Measurements from ENCODE around the gene PSMB11. TPM values are rescaled to one million over a fixed set of nuclear protein-coding genes. Genes with fewer than 3 reads are reported as not detected.

PSMB11 gene
- total RNA-seq, 1 donor from 2014 or later: not detected

DNA sequence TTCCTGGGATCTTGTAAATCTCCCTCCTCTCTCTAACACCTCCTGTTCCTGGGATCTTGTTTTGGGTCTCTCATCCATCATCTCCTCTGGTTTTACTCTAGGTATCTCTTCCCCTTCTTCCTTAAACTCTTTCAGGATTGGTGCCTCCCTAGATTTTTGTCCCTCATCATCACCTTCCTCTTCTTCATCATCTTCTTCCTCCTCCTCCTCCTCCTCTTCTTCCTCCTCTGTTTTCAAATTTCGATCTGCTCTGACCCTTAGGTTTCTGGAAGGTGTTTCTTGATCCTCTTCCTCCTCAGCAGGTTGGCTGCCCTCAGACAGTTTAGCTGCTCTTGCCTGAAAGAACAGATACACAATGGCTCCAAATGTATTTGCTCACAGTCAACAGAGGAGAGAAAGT is 38.5 kb downstream of the PSMB11 start:
- intact Hi-C loops (cut with DNase I): no loop called here
- H3K4me1 ChIP-seq: peaks cover 3 to 4% of the 10 kb centered on the region in 2 donors
- TF ChIP-seq, protein P1, sequence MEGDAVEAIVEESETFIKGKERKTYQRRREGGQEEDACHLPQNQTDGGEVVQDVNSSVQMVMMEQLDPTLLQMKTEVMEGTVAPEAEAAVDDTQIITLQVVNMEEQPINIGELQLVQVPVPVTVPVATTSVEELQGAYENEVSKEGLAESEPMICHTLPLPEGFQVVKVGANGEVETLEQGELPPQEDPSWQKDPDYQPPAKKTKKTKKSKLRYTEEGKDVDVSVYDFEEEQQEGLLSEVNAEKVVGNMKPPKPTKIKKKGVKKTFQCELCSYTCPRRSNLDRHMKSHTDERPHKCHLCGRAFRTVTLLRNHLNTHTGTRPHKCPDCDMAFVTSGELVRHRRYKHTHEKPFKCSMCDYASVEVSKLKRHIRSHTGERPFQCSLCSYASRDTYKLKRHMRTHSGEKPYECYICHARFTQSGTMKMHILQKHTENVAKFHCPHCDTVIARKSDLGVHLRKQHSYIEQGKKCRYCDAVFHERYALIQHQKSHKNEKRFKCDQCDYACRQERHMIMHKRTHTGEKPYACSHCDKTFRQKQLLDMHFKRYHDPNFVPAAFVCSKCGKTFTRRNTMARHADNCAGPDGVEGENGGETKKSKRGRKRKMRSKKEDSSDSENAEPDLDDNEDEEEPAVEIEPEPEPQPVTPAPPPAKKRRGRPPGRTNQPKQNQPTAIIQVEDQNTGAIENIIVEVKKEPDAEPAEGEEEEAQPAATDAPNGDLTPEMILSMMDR (IDR thresholded peaks at IDR 0.05): no peak
- no peak overlapping the region for H3K4me3 ChIP-seq
- peaks cover 93 to 97% of the 10 kb centered on the region in 2 donors for H3K36me3 ChIP-seq
- DNase-seq (ENCODE audit: low spot score in 2 of 2): no peak
- H3K27me3 ChIP-seq: no peaks in the 10 kb centered on the region
- no peaks in the 10 kb centered on the region for H3K9me3 ChIP-seq
- H3K27ac ChIP-seq: no peak overlapping the region

DNA sequence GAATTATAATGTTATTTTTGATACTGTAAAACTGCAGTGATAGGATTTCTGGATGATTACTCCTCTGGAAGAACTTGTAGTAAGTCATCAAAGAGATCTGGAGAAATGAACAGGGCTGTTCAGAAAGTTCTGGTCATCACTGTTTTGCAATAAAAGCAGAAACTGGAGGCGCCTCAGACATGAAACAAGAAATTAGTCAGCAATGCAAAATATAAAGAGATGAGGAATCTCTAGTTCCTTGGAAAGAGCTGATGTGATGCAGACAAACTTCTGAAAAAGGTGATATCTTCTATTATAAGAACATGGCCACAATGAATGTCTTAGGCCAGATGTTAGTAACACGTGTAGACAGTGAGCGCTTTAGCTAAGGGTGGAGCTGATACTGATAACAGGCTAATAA is 43.4 kb downstream of the PSMB11 start:
- no peaks in the 10 kb centered on the region for H3K27me3 ChIP-seq
- TF ChIP-seq, protein P1 (IDR thresholded peaks at IDR 0.05): no peak
- H3K27ac ChIP-seq: no peak overlapping the region
- no peaks in the 10 kb centered on the region for H3K9me3 ChIP-seq
- no peak for DNase-seq (ENCODE audit: low spot score in 2 of 2)
- intact Hi-C loops (cut with DNase I): no loop called here
- H3K4me1 ChIP-seq: no peaks in the 10 kb centered on the region
- peaks cover 86 to 93% of the 10 kb centered on the region in 2 donors for H3K36me3 ChIP-seq
- no peak overlapping the region for H3K4me3 ChIP-seq

DNA sequence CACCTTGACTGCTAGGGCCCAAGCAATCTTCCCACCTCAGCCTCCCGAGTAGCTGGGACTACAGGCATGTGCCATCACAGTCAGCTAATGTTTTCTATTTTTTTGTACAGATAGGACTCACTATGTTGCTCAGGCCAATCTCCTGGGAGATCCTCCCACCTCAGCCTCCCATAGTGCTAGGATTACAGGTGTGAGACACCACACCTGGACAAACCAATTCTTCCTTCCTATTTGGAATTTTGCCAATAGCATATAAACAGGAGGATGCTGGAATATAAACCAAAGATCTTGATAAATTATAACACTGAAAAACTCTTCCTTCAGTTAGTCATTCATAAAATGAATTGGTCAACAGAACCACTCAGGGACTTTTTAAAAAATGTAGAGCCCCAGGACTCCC is 44.6 kb downstream of the PSMB11 start:
- intact Hi-C loops (cut with DNase I): no loop called here
- peaks cover 83 to 85% of the 10 kb centered on the region in 2 donors for H3K36me3 ChIP-seq

DNA sequence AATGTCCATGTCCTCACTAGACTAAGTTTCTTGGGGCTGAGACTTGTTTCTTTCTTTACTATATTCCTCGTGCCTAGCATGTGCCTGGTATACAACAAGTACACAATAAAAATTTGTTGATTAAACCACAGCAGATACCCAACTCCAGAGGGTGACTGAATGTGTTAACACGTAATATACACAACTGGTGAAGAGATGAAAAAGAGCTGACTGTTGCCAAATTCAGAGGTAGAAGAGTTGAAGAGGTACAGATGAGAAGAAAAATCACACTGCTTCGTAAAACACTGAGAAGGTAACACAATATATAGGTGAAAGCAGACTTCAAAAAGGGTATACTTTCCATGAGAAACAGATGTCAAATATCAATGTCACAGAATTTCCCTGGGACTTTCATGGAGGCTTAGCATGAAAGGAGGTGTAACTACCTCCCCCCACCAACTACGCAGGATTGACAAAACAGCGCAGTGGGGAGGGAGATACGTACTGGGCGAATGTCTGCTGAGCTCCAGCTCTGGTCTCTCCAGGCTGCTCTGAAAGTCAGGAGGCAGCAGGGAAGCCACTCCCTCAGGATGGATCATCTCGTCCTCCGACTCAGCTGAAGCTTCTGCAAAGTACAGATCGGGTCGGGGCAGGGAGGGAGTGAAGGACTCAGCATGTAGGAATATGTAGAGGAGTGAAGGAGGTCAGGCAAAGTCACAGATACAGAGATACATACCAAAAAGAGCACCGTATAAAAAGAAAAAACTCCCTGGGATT is 47.7 kb downstream of the PSMB11 start:
- Histone ChIP-seq H3K27ac (no peak overlapping the region), H3K27me3 (no peaks in the 10 kb centered on the region), H3K36me3 (peaks cover 55 to 72% of the 10 kb centered on the region in 2 donors), H3K4me3 (no peak overlapping the region), H3K9me3 (no peaks in the 10 kb centered on the region), H3K4me1 (peaks cover 0 to 12% of the 10 kb centered on the region in 2 donors)
- DNase-seq (ENCODE audit: low spot score in 2 of 2): peak in 1 of 2 donors; percentile 46
- TF ChIP-seq, protein P1 (IDR thresholded peaks at IDR 0.05): no peak
- intact Hi-C loops (cut with DNase I): no loop called here

More for the DNA sequence above, 44.6 kb downstream of the PSMB11 start:
- Histone ChIP-seq H3K9me3 (no peaks in the 10 kb centered on the region), H3K4me1 (no peaks in the 10 kb centered on the region), H3K27ac (no peak overlapping the region), H3K27me3 (no peaks in the 10 kb centered on the region), H3K4me3 (no peak overlapping the region)
- DNase-seq (ENCODE audit: low spot score in 2 of 2): no peak
- TF ChIP-seq, protein P1 (IDR thresholded peaks at IDR 0.05): no peak

DNA sequence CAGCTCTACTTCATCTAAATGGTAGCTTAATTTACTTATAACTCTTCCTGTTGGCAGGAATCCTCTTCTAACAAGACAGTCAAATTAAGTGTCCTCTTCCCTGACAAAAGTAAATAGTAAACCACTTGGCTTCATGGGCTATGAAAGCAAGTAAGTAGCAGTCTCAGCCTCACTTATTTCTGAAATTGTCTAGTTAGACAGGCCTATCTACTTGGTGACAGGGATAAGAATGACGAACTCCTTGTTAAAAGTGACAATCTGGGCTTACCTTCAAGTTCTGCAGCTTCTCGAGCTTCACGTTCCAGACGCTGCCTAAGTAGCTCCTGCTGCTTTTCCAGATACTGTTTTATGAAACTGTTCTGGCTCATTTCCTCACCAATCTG is 48.2 kb downstream of the PSMB11 start:
- Histone ChIP-seq H3K36me3 (peaks cover 49 to 66% of the 10 kb centered on the region in 2 donors), H3K27me3 (no peaks in the 10 kb centered on the region), H3K9me3 (no peaks in the 10 kb centered on the region), H3K27ac (no peak overlapping the region), H3K4me1 (peaks cover 0 to 12% of the 10 kb centered on the region in 2 donors), H3K4me3 (no peak overlapping the region)
- TF ChIP-seq, protein P1 (IDR thresholded peaks at IDR 0.05): no peak
- no peak for DNase-seq (ENCODE audit: low spot score in 2 of 2)
- intact Hi-C loops (cut with DNase I): no loop called here
